Keratinocyte (primary cell): ENCODE measurements around the gene AZU1.

Source experiments
- EZH2 ChIP-seq: IDR thresholded peaks from one replicate; pipeline ENCODE4 v1.6.1; 2012; ENCODE audit warnings: inconsistent platforms, mild to moderate bottlenecking, low read length, moderate library complexity
- TF ChIP-seq, protein P1 (sequence below), 3 experiments: IDR thresholded peaks in 1 of 3; conservative IDR thresholded peaks in 1 of 3; optimal IDR thresholded peaks in 1 of 3; 2 replicates in 2 of 3; 3 replicates in 1 of 3; pipeline versions ENCODE3 to v1.5.1; 2011; ENCODE audit warnings: low read length in 3 of 3, mild to moderate bottlenecking in 3 of 3, moderate library complexity in 2 of 3, control low read depth in 1 of 3, inconsistent platforms in 1 of 3; ENCODE audit not compliant: insufficient read depth in 2 of 3; ENCODE audit errors: extremely low read depth in 1 of 3

DNA sequence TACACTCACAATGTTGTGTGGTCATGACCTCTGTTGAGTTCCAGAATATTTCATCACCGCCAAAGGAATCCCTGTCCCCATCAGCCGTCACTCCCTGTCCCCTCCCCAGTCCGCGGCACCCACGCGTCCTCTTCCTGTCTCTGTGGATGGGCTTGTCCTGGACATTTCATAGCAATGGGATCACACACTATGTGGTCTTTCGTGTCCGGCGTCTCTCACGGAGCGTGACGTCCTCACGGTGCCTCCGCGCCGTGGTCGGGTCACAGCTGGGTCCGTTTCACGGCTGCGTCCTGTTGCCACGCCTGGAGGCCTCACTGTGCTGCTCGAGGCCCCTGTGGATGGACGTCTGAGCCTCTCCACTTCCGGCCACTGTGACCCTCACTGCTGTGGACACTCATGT lies 6.6 kb downstream of the AZU1 start:
- TF ChIP-seq EZH2: no peak
- TF ChIP-seq, protein P1, sequence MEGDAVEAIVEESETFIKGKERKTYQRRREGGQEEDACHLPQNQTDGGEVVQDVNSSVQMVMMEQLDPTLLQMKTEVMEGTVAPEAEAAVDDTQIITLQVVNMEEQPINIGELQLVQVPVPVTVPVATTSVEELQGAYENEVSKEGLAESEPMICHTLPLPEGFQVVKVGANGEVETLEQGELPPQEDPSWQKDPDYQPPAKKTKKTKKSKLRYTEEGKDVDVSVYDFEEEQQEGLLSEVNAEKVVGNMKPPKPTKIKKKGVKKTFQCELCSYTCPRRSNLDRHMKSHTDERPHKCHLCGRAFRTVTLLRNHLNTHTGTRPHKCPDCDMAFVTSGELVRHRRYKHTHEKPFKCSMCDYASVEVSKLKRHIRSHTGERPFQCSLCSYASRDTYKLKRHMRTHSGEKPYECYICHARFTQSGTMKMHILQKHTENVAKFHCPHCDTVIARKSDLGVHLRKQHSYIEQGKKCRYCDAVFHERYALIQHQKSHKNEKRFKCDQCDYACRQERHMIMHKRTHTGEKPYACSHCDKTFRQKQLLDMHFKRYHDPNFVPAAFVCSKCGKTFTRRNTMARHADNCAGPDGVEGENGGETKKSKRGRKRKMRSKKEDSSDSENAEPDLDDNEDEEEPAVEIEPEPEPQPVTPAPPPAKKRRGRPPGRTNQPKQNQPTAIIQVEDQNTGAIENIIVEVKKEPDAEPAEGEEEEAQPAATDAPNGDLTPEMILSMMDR (optimal IDR thresholded peaks at IDR 0.05 in 1 of 3, IDR thresholded peaks at IDR 0.05 in 1 of 3, conservative IDR thresholded peaks at IDR 0.05 in 1 of 3; ENCODE audit: extremely low read depth in 1 of 3, insufficient read depth in 2 of 3, low read length in 3 of 3): no peak
